ENCODE results near the gene ESR2.
A peak's percentile ranks its signal among the peaks of the same experiment; 100 is the strongest.

DNA sequence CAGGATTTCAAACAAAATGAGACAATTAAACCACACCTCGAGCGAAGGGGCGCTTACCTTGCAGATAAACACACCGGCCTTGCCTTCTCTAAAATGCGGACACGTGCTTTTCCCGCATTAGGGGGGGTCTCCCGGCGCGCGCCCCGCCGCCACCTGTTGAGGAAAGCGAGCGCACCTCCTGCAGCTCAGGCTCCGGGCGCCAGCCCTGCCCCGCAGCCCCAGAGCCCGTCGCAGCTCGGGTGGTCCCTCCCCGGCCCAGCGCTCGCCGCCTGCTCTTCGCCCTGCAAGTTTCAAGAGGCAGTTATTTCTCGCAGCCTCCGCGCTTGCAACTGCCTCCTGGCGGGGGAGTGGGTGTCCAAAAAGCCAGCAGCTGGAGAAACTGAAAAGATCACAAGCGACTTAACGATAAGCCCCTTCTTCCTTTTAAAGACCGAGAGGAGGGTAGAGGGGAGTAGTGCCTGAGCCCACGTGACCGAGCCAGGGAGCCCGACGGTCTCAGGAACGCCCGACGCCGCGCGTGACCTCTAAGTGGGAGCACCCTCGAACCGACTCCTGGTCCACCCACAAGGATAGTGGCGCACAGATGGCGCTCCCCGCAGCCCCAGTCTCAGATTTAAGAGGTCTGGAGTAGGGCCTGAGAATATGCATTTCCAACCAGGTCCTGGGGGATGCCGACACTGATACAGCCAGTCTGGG lies at the start of gene ESR2:
- TF ChIP-seq, protein P1, sequence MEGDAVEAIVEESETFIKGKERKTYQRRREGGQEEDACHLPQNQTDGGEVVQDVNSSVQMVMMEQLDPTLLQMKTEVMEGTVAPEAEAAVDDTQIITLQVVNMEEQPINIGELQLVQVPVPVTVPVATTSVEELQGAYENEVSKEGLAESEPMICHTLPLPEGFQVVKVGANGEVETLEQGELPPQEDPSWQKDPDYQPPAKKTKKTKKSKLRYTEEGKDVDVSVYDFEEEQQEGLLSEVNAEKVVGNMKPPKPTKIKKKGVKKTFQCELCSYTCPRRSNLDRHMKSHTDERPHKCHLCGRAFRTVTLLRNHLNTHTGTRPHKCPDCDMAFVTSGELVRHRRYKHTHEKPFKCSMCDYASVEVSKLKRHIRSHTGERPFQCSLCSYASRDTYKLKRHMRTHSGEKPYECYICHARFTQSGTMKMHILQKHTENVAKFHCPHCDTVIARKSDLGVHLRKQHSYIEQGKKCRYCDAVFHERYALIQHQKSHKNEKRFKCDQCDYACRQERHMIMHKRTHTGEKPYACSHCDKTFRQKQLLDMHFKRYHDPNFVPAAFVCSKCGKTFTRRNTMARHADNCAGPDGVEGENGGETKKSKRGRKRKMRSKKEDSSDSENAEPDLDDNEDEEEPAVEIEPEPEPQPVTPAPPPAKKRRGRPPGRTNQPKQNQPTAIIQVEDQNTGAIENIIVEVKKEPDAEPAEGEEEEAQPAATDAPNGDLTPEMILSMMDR (IDR thresholded peaks at IDR 0.05) = peak in 2 of 3 donors; percentile 12 to 32
- TF ChIP-seq POLR2A (IDR thresholded peaks at IDR 0.05) (no peak), EP300 (IDR thresholded peaks at IDR 0.05) (no peak)
